Gastroesophageal sphincter (tissue), 4 donors: ENCODE measurements around the gene CRLF2. TPM values are rescaled to one million over a fixed set of nuclear protein-coding genes. Genes with fewer than 3 reads are reported as not detected.
"Not testable (repeated sequence)": the region's sequence is repeated elsewhere in the genome, so short reads cannot be mapped to it uniquely, and the experiment has no call there.

Experiments used
- ATAC-seq: fragments of 150-250 bp; one replicate; pipeline ENCODE4 v1.9.1; 2016; ENCODE audit warnings: mild to moderate bottlenecking, moderate library complexity
- H3K27ac ChIP-seq, 4 donors: fragments of 200-600 bp; sonication (generic) in 3 of 4; 1 replicate in 3 of 4; 2 replicates in 1 of 4; pipeline ENCODE4 v1.5.1; 2016 to 2019
- H3K27me3 ChIP-seq: fragments of 200-600 bp; sonication (generic); one replicate; pipeline ENCODE4 v1.5.1; 2019
- H3K36me3 ChIP-seq, 2 donors: fragments of 200-600 bp; sonication (generic); one replicate each; pipeline ENCODE4 v1.5.1; 2019; ENCODE audit warnings: control low read depth in 1 of 2
- H3K4me1 ChIP-seq, 3 donors: fragments of 200-600 bp; sonication (generic); 1 replicate in 2 of 3; 2 replicates in 1 of 3; pipeline ENCODE4 v1.5.1; 2016 to 2019; ENCODE audit warnings: control low read depth in 2 of 3
- H3K4me3 ChIP-seq, 2 donors: fragments of 200-600 bp; sonication (generic); one replicate each; pipeline ENCODE4 v1.5.1; 2019; ENCODE audit warnings: mild to moderate bottlenecking in 1 of 2, moderate library complexity in 1 of 2
- H3K9me3 ChIP-seq, 3 donors: fragments of 200-600 bp; sonication (generic); one replicate each; pipeline ENCODE4 v1.5.1; 2017 to 2019; ENCODE audit warnings: control low read depth in 2 of 3
- CTCF ChIP-seq, 4 experiments: fragments of 200-600 bp in 2 of 4; fragments of 450-650 bp in 2 of 4; sonication (generic) in 1 of 4; IDR thresholded peaks; one replicate each; pipeline ENCODE4 v1.5.1; 2017 to 2019; ENCODE audit warnings: antibody characterized with exemption in 4 of 4, mild to moderate bottlenecking in 2 of 4, moderate library complexity in 2 of 4
- EP300 ChIP-seq: sonication (generic); formaldehyde crosslinking; IDR thresholded peaks from one replicate; pipeline ENCODE4 v1.6.1; 2017; ENCODE audit warnings: antibody characterized with exemption, mild to moderate bottlenecking
- POLR2A ChIP-seq, 2 donors: fragments of 450-650 bp; IDR thresholded peaks; one replicate each; pipeline ENCODE4 v1.6.1; 2017; ENCODE audit warnings: antibody characterized with exemption in 2 of 2, mild to moderate bottlenecking in 2 of 2, moderate library complexity in 1 of 2
- POLR2AphosphoS5 ChIP-seq: sonication (generic); formaldehyde crosslinking; IDR thresholded peaks from one replicate; pipeline ENCODE4 v1.6.1; 2017; ENCODE audit warnings: antibody characterized with exemption
- WGBS, 2 donors: methylation state at CpG; one replicate each; pipeline ENCODE4 v1.1.5; 2018; ENCODE audit warnings: low coverage in 1 of 2; 5-methylcytosine and 5-hydroxymethylcytosine counted together
- total RNA-seq, 4 donors: library from RNA; depleted of rRNA; stranded (reverse); fragments of >200 nt; gene quantifications; one replicate each; pipeline ENCODE4 v1.1.0, GENCODE V29; 2016

The CRLF2 gene
- total RNA-seq, 4 donors from 2014 or later, result 0.93 to 2.3 (median 2.0) TPM; not detected in 1

DNA sequence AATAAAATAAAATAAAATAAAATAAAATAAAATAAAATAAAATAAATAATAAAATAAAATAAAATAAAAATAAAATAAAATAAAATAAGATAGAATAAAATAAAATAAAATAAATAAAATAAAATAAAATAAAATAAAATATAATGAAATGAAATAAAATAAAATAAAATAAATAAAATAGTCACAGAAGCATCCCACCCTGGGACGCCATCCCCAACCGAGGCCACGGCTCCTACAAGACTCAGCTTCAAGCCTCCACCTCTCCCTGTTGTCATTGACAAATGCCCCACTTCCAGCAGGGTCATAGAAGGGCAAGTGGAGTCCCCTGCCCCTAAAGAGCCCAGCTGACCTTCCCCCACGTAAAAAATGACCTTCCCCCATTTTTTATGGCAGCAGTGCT lies 30.2 kb downstream of the CRLF2 start:
- Histone ChIP-seq H3K27ac (no peak overlapping the region), H3K9me3 (no peaks in the 10 kb centered on the region), H3K36me3 (no peaks in the 10 kb centered on the region), H3K4me1 (peaks cover 0 to 5% (median 0%) of the 10 kb centered on the region in 3 donors), H3K27me3 (peaks cover 31% of the 10 kb centered on the region), H3K4me3 (no peak overlapping the region)
- WGBS, 2 donors, result 62 to 67% methylated on average over 3 to 4 of the region's 4 CpGs
- no peak for TF ChIP-seq CTCF (IDR thresholded peaks at IDR 0.05)
- no peak for TF ChIP-seq POLR2A (IDR thresholded peaks at IDR 0.05)
- no peak for ATAC-seq

- H3K36me3 ChIP-seq, H3K27ac ChIP-seq, H3K9me3 ChIP-seq, ATAC-seq, H3K4me3 ChIP-seq, H3K4me1 ChIP-seq: not testable (repeated sequence)
- WGBS, 2 donors, result 60 to 71% methylated on average over 5 to 13 of the region's 14 CpGs
- H3K27me3 ChIP-seq, result peaks cover 35% of the 10 kb centered on the region
These were observed 30.8 kb downstream of the CRLF2 start for GRCh38 chrX:1181661-1182060.

GRCh38 chrX:1181170-1181569 lies 31.3 kb downstream of the CRLF2 start:
- no peaks in the 10 kb centered on the region for H3K36me3 ChIP-seq
- no peak overlapping the region for H3K27ac ChIP-seq
- ATAC-seq, result no peak
- WGBS, 2 donors, result 78 to 81% methylated on average over 5 to 11 of the region's 11 CpGs
- no peaks in the 10 kb centered on the region for H3K9me3 ChIP-seq
- peaks cover 30% of the 10 kb centered on the region for H3K27me3 ChIP-seq
- no peak for TF ChIP-seq POLR2A (IDR thresholded peaks at IDR 0.05)
- no peak for TF ChIP-seq EP300
- no peak for TF ChIP-seq POLR2AphosphoS5
- TF ChIP-seq CTCF (IDR thresholded peaks at IDR 0.05), result no peak
- H3K4me1 ChIP-seq, result peaks cover 0 to 5% (median 0%) of the 10 kb centered on the region in 3 donors
- no peak overlapping the region for H3K4me3 ChIP-seq

GRCh38 chrX:1178580-1179057 lies 33.8 kb downstream of the CRLF2 start:
- WGBS, 2 donors, result 19 to 26% methylated on average over 20 of the region's 20 CpGs
- H3K36me3 ChIP-seq, result no peaks in the 10 kb centered on the region
- peaks cover 21% of the 10 kb centered on the region for H3K27me3 ChIP-seq
- no peak overlapping the region for H3K4me3 ChIP-seq
- H3K4me1 ChIP-seq, result peaks cover 0 to 5% (median 0%) of the 10 kb centered on the region in 3 donors
- H3K9me3 ChIP-seq, result no peaks in the 10 kb centered on the region
- no peak overlapping the region for H3K27ac ChIP-seq
- no peak for ATAC-seq
- TF ChIP-seq POLR2AphosphoS5 (no peak), EP300 (no peak), CTCF (IDR thresholded peaks at IDR 0.05) (no peak), POLR2A (IDR thresholded peaks at IDR 0.05) (no peak)

DNA sequence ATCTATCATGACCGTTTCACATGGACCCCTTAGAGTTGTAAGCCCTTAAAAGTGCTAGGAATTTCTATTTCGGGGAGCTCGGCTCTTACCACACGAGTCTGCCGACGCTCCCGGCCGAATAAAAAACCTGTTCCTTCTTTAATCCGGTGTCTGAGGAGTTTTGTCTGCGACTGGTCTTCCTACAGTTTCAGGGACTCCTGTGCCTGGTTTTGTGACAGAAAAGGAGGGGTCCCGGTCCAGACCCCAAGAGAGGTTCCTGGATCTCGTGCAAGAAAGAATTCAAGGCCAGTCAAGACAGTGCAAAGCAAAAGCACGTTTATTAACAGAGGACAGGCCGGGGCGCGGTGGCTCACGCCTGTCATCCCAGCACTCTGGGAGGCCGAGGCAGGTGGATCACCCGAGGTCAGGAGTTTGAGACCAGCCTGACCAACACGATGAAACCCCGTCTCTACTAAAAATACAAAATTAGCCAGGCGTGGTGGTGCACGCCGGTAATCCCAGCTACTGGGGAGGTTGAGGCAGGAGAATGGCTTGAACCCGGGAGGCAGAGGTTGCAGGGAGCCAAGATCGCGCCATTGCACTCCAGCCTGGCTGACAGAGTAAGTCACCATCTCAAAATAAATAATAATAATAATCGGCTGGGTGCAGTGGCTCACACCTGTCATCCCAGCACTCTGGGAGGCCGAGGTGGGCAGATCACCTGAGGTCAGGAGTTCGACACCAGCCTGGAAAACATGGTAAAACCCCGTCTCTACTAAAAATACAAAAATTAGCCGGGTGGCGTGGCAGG lies 35.7 kb downstream of the CRLF2 start:
- not testable (repeated sequence) for H3K27ac ChIP-seq, ATAC-seq, H3K4me3 ChIP-seq, H3K9me3 ChIP-seq, H3K36me3 ChIP-seq, H3K4me1 ChIP-seq
- 86 to 87% methylated on average over 2 to 30 of the region's 33 CpGs for WGBS, 2 donors
- H3K27me3 ChIP-seq, result peaks cover 16% of the 10 kb centered on the region

DNA sequence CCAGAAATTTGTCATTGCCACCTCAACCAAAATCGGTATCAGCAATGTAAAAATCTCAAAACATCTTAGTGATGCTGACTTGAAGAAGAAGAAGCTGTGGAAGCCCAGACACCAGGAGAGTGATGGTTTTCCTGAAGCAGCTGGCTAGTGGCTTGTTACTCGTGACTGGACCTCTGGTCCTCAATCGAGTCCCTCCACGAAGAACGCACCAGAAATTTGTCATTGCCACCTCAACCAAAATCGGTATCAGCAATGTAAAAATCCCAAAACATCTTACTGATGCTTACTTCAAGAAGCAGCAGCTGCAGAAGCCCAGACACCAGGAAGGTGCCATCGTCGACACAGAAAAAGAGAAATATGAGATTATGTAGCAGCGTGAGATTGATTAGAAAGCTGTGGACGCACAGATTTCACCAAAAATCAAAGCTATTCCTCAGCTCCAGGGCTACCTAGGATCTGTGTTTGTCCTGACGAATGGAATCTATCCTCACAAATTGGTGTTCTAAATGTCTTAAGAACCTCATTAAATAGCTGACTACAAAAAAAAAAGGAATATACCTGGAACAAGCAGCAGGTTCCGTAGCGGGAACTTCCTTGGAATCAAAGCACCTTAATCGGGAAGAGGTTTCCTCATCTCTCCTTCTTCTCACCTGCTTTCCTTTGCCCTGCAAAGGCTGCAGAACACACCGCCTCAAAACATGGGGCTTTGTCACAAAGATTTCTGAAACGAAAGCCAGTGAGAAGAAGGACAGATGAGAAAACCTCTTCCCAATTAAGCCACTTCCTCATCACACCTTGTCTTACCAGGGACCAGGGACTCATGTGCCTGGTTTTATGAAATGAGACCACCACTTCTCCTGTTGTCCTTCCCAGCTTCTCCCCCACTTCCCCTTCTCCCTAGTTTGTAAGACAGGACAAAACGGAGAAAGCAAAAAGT lies 37.6 kb downstream of the CRLF2 start:
- H3K4me3 ChIP-seq, H3K4me1 ChIP-seq: not testable (repeated sequence)
- 75 to 84% methylated on average over 8 to 11 of the region's 17 CpGs for whole genome bisulfite sequencing, 2 donors

GRCh38 chrX:1173435-1173834 lies 39.0 kb downstream of the CRLF2 start:
- H3K4me3 ChIP-seq, H3K27me3 ChIP-seq, H3K9me3 ChIP-seq, H3K4me1 ChIP-seq, ATAC-seq, H3K27ac ChIP-seq, H3K36me3 ChIP-seq: not testable (repeated sequence)
- 41 to 63% methylated on average over 6 to 14 of the region's 22 CpGs for WGBS, 2 donors

More for the DNA sequence above, 37.6 kb downstream of the CRLF2 start:
- peaks cover 16% of the 10 kb centered on the region for H3K27me3 ChIP-seq
- ATAC-seq, H3K36me3 ChIP-seq, H3K27ac ChIP-seq, H3K9me3 ChIP-seq: not testable (repeated sequence)
